GM12878 (cell line): ENCODE measurements around the gene COQ10B. TPM values are rescaled to one million over a fixed set of nuclear protein-coding genes. Genes with fewer than 3 reads are reported as not detected.

Source experiments
- BMI1 ChIP-seq: fragments of 450-650 bp; IDR thresholded peaks from 2 replicates; pipeline ENCODE4 v1.6.1; 2016; ENCODE audit warnings: mild to moderate bottlenecking, moderate library complexity, borderline replicate concordance
- BRCA1 ChIP-seq: IDR thresholded peaks from 2 replicates; pipeline ENCODE4 v1.6.1; 2011; ENCODE audit warnings: low read depth, low read length, improper control_type of control experiment
- CEBPB ChIP-seq, 2 experiments: fragments of 150-350 bp in 1 of 2; IDR thresholded peaks; 2 replicates each; pipeline ENCODE4 v1.6.1; 2012 to 2014; ENCODE audit warnings: low read depth in 2 of 2, low read length in 2 of 2, borderline replicate concordance in 1 of 2, inconsistent platforms in 1 of 2
- EED ChIP-seq: sonication (generic); IDR thresholded peaks from 2 replicates; pipeline ENCODE4 v1.6.1; 2016; ENCODE audit warnings: antibody characterized with exemption, low read depth
- EP300 ChIP-seq, 2 experiments: fragments of 150-350 bp in 1 of 2; IDR thresholded peaks; 2 replicates each; pipeline ENCODE4 v1.6.1; 2011 to 2012; ENCODE audit warnings: low read depth in 2 of 2, low read length in 2 of 2, borderline replicate concordance in 1 of 2, improper control_type of control experiment in 1 of 2, inconsistent platforms in 1 of 2; ENCODE audit not compliant: control insufficient read depth in 1 of 2
- GABPA ChIP-seq: IDR thresholded peaks from 2 replicates; pipeline ENCODE4 v1.6.1; 2014; ENCODE audit warnings: antibody characterized with exemption, low read depth, mild to moderate bottlenecking, inconsistent platforms
- IKZF2 ChIP-seq, 2 experiments: fragments of 450-650 bp; IDR thresholded peaks; 2 replicates each; pipeline ENCODE4 v1.6.1; 2017; ENCODE audit warnings: mild to moderate bottlenecking in 2 of 2, moderate library complexity in 2 of 2
- MEF2A ChIP-seq: IDR thresholded peaks from 2 replicates; pipeline ENCODE4 v1.6.1; 2011; ENCODE audit warnings: low read depth, mild to moderate bottlenecking, low read length, moderate library complexity; ENCODE audit not compliant: insufficient read depth
- MTA3 ChIP-seq: IDR thresholded peaks from 2 replicates; pipeline ENCODE4 v1.6.1; 2012; ENCODE audit warnings: low read length, inconsistent platforms, borderline replicate concordance
- PML ChIP-seq: IDR thresholded peaks from 2 replicates; pipeline ENCODE4 v1.6.1; 2012; ENCODE audit warnings: low read length, inconsistent platforms
- POLR2A ChIP-seq: IDR thresholded peaks from 2 replicates; pipeline ENCODE4 v1.6.1; 2011; ENCODE audit warnings: low read depth, mild to moderate bottlenecking, low read length
- POU2F2 ChIP-seq: IDR thresholded peaks from 3 replicates; pipeline ENCODE4 v1.6.1; 2011; ENCODE audit warnings: low read depth, mild to moderate bottlenecking, low read length, borderline replicate concordance
- SIN3A ChIP-seq: IDR thresholded peaks from 2 replicates; pipeline ENCODE4 v1.6.1; 2012; ENCODE audit warnings: low read depth, low read length, improper control_type of control experiment
- SMAD1 ChIP-seq: fragments of 450-650 bp; IDR thresholded peaks from 2 replicates; pipeline ENCODE4 v1.6.1; 2018; ENCODE audit warnings: mild to moderate bottlenecking, low read depth; ENCODE audit not compliant: partially characterized antibody
- SMC3 ChIP-seq: IDR thresholded peaks from 2 replicates; pipeline ENCODE4 v1.6.1; 2011; ENCODE audit warnings: low read length, improper control_type of control experiment, borderline replicate concordance
- SUZ12 ChIP-seq: fragments of 200-600 bp; sonication (generic); IDR thresholded peaks from one replicate; pipeline ENCODE4 v1.6.1; 2018; ENCODE audit warnings: antibody characterized with exemption, mild to moderate bottlenecking; ENCODE audit not compliant: unreplicated experiment
- WRNIP1 ChIP-seq: IDR thresholded peaks from 2 replicates; pipeline ENCODE4 v1.6.1; 2011; ENCODE audit warnings: low read depth, low read length, improper control_type of control experiment, borderline replicate concordance
- ZNF24 ChIP-seq: fragments of 450-650 bp; IDR thresholded peaks from 2 replicates; pipeline ENCODE4 v1.6.1; 2017; ENCODE audit warnings: antibody characterized with exemption, mild to moderate bottlenecking
- ZNF274 ChIP-seq: IDR thresholded peaks from one replicate; pipeline ENCODE4 v1.8.0; 2011; ENCODE audit not compliant: insufficient read length, insufficient read depth
- ZNF622 ChIP-seq: fragments of 450-650 bp; IDR thresholded peaks from 2 replicates; pipeline ENCODE4 v1.6.1; 2017; ENCODE audit warnings: mild to moderate bottlenecking, inconsistent platforms
- polyA plus RNA-seq, 11 experiments: library from polyadenylated mRNA; depleted of rRNA in 4 of 11; unstranded in 6 of 11; stranded (reverse) in 5 of 11; fragments of >200 nt; fragmentation: Nextera tagmentation in 4 of 11; fragmentation: Illumina TruSeq in 1 of 11; extraction: Ambion mirVana in 4 of 11; extraction: Trizol in 1 of 11; gene quantifications; 1 replicate in 1 of 11; 2 replicates in 10 of 11; pipeline versions ENCODE4 v1.2.1 to v1.2.3, GENCODE V29; 2011 to 2016; ENCODE audit warnings: inconsistent platforms in 2 of 11, missing spikeins in 2 of 11, low read depth in 1 of 11
- total RNA-seq, 4 experiments: library from RNA; depleted of rRNA in 3 of 4; stranded (reverse); fragments of >200 nt in 3 of 4; fragmentation: Illumina TruSeq in 1 of 4; extraction: Trizol in 1 of 4; gene quantifications; 2 replicates each; pipeline versions ENCODE4 v1.2.1 to v1.2.3, GENCODE V29; 2013 to 2021
- TF ChIP-seq, protein P1 (sequence below): IDR thresholded peaks from 2 replicates; pipeline ENCODE4 v1.6.1; 2011; ENCODE audit warnings: low read depth, low read length, improper control_type of control experiment, borderline replicate concordance
- TF ChIP-seq, protein P2 (sequence below): fragments of 450-650 bp; IDR thresholded peaks from 2 replicates; pipeline ENCODE4 v1.6.1; 2014; ENCODE audit warnings: mild to moderate bottlenecking
- TF ChIP-seq, protein P3 (sequence below): fragments of 450-650 bp; IDR thresholded peaks from 2 replicates; pipeline ENCODE4 v1.6.1; 2016; ENCODE audit warnings: mild to moderate bottlenecking
- TF ChIP-seq, protein P4 (sequence below): IDR thresholded peaks from 2 replicates; pipeline ENCODE4 v1.6.1; 2012; ENCODE audit warnings: low read length, inconsistent platforms
- TF ChIP-seq, protein P5 (sequence below): IDR thresholded peaks from 2 replicates; pipeline ENCODE4 v1.6.1; 2011; ENCODE audit warnings: borderline replicate concordance, low read depth, mild to moderate bottlenecking, moderate library complexity, mixed read lengths, low read length; ENCODE audit not compliant: insufficient read depth; ENCODE audit errors: extremely low read length

COQ10B gene
- total and polyA plus RNA-seq, 10 of the 15 experiments (the other 5 are each of a cell fraction or from before 2014, with no cell fraction given) = 3.6 to 23.2 (median 13.2) TPM

DNA sequence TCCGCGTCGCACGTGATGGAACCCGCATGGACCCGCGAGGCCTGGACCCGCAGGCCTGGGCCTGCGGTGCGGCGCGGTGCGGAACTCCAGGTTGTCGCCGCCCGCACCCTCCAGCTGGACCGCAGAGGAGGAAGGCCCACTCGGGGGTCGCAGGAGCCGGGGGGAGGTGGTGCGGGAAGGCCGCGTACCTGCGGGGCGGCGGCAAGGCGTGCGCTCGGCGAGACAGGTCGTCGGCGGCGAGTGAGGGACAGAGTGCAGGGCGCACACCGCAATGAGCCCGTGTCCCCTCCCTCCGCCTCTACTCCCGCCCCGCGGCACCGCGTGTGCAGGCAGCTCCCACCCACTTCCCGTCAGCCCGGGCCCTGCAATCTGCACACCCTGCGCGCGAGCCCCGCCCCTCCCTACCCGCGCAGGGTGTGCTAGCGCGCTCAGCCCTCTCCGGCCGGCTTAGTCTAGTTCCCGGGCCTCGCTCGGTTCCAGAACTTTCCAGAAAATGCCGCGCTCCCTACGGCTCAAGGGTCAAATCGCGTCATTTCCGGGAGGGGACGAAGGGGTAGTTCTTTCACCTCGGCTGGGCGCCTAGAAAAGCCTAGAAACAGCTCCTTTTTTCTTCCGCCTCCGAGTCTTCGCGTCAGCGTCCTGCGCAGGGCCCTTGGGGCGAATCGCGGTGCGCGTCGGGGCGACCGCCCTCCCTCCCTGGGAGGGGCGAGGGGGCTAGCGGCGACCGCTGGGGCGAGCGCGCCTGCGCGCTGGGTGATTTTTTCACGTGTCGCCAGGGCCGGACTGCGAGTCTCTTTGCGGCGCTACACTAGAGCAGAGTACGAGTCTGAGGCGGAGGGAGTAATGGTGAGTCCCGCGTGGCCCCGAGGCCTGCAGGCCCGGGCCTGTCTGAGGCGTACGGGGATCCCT is 46.5 kb downstream of the COQ10B start, which contains the start of the genes HSPD1 and HSPE1 (continued):
- TF ChIP-seq, protein P1, sequence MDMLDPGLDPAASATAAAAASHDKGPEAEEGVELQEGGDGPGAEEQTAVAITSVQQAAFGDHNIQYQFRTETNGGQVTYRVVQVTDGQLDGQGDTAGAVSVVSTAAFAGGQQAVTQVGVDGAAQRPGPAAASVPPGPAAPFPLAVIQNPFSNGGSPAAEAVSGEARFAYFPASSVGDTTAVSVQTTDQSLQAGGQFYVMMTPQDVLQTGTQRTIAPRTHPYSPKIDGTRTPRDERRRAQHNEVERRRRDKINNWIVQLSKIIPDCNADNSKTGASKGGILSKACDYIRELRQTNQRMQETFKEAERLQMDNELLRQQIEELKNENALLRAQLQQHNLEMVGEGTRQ = peak; percentile 21; the same call in 1 of the 2 replicates
- TF ChIP-seq, protein P2, sequence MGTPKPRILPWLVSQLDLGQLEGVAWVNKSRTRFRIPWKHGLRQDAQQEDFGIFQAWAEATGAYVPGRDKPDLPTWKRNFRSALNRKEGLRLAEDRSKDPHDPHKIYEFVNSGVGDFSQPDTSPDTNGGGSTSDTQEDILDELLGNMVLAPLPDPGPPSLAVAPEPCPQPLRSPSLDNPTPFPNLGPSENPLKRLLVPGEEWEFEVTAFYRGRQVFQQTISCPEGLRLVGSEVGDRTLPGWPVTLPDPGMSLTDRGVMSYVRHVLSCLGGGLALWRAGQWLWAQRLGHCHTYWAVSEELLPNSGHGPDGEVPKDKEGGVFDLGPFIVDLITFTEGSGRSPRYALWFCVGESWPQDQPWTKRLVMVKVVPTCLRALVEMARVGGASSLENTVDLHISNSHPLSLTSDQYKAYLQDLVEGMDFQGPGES = 0 out of 2 replicates have a peak, but pooled peaks have one; percentile 15
- TF ChIP-seq, protein P3, sequence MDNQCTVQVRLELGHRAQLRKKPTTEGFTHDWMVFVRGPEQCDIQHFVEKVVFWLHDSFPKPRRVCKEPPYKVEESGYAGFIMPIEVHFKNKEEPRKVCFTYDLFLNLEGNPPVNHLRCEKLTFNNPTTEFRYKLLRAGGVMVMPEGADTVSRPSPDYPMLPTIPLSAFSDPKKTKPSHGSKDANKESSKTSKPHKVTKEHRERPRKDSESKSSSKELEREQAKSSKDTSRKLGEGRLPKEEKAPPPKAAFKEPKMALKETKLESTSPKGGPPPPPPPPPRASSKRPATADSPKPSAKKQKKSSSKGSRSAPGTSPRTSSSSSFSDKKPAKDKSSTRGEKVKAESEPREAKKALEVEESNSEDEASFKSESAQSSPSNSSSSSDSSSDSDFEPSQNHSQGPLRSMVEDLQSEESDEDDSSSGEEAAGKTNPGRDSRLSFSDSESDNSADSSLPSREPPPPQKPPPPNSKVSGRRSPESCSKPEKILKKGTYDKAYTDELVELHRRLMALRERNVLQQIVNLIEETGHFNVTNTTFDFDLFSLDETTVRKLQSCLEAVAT = peak; percentile 42; the same call in 1 of the 2 replicates
- TF ChIP-seq CEBPB (IDR thresholded peaks at IDR 0.05; ENCODE audit: borderline replicate concordance in 1 of 2, low read depth in 2 of 2, low read length in 2 of 2) (no peak), ZNF24 (peak; percentile 54; the same call in 1 of the 2 replicates), SMAD1 (no peak), BMI1 (no peak), SMC3 (no peak), EED (peak; percentile 63; the same call in 1 of the 2 replicates), POLR2A (peak; percentile 96), BRCA1 (no peak), SIN3A (no peak), MEF2A (peak; percentile 49; the same call in 1 of the 2 replicates), SUZ12 (no peak), EP300 (IDR thresholded peaks at IDR 0.05; ENCODE audit: borderline replicate concordance in 1 of 2, control insufficient read depth in 1 of 2, low read depth in 2 of 2, low read length in 2 of 2) (peak in 1 of 2 experiments; percentile 98; a peak in 2 of 4 replicates), ZNF622 (no peak), POU2F2 (peak; percentile 87), ZNF274 (no peak), PML (peak; percentile 86), WRNIP1 (no peak), MTA3 (no peak), GABPA (peak; percentile 88), IKZF2 (IDR thresholded peaks at IDR 0.05) (peak; percentile 93 to 94)
- TF ChIP-seq, protein P4, sequence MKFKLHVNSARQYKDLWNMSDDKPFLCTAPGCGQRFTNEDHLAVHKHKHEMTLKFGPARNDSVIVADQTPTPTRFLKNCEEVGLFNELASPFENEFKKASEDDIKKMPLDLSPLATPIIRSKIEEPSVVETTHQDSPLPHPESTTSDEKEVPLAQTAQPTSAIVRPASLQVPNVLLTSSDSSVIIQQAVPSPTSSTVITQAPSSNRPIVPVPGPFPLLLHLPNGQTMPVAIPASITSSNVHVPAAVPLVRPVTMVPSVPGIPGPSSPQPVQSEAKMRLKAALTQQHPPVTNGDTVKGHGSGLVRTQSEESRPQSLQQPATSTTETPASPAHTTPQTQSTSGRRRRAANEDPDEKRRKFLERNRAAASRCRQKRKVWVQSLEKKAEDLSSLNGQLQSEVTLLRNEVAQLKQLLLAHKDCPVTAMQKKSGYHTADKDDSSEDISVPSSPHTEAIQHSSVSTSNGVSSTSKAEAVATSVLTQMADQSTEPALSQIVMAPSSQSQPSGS = no peak; the same call in 1 of the 2 replicates
- TF ChIP-seq, protein P5, sequence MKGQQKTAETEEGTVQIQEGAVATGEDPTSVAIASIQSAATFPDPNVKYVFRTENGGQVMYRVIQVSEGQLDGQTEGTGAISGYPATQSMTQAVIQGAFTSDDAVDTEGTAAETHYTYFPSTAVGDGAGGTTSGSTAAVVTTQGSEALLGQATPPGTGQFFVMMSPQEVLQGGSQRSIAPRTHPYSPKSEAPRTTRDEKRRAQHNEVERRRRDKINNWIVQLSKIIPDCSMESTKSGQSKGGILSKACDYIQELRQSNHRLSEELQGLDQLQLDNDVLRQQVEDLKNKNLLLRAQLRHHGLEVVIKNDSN = peak; percentile 55
